Neutrophil (primary cell): ENCODE measurements around the gene TTC27.

Source experiments
- H3K27ac ChIP-seq: fragments of 200-600 bp; sonication (generic); 2 replicates; pipeline ENCODE4 v1.5.1; 2016; ENCODE audit warnings: mild to moderate bottlenecking, moderate library complexity
- H3K27me3 ChIP-seq: fragments of 200-600 bp; sonication (generic); 2 replicates; pipeline ENCODE4 v1.6.0; 2016; ENCODE audit warnings: mild to moderate bottlenecking
- H3K36me3 ChIP-seq: fragments of 200-600 bp; sonication (generic); 2 replicates; pipeline ENCODE4 v1.5.1; 2017
- H3K4me1 ChIP-seq, 2 experiments: fragments of 200-600 bp in 1 of 2; sonication (generic) in 1 of 2; 1 replicate in 1 of 2; 2 replicates in 1 of 2; pipeline versions ENCODE4 v1.5.1 to v1.6.1; 2013 to 2016; ENCODE audit warnings: low read depth in 1 of 2, low read length in 1 of 2, mild to moderate bottlenecking in 1 of 2, moderate library complexity in 1 of 2; ENCODE audit not compliant: control insufficient read depth in 1 of 2, insufficient read depth in 1 of 2
- H3K4me3 ChIP-seq, 2 experiments: fragments of 200-600 bp in 1 of 2; sonication (generic) in 1 of 2; 1 replicate in 1 of 2; 2 replicates in 1 of 2; pipeline ENCODE4 v1.5.1; 2013 to 2016; ENCODE audit warnings: low read depth in 1 of 2, low read length in 1 of 2, mild to moderate bottlenecking in 1 of 2, moderate library complexity in 1 of 2
- H3K9me3 ChIP-seq: fragments of 200-600 bp; sonication (generic); 2 replicates; pipeline ENCODE4 v1.5.1; 2016
- TF ChIP-seq, protein P1 (sequence below): fragments of 200-600 bp; sonication (generic); IDR thresholded peaks from 2 replicates; pipeline ENCODE4 v1.5.1; 2016; ENCODE audit warnings: antibody characterized with exemption

Gene TTC27

DNA sequence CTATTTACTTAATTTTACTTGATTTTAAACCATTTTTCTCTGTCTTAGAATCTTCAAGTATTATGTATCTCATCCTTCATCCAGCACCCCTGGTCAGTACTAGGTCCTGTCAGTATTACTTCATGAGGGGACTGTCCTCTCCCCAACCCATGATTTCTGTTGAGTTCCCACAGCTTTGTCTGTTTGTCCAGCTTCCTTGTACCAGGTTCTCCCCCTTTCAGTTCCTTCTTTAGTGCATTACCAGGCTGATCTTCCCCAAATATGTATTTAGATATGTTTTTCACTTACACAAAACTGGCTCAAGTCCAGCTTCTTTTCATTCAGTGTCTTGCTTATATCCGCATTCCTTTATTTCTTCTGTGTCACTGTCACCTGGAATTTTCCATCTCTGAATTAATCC lies 13.8 kb upstream of the TTC27 start:
- H3K27ac ChIP-seq: no peak overlapping the region
- no peaks in the 10 kb centered on the region for H3K27me3 ChIP-seq
- TF ChIP-seq, protein P1, sequence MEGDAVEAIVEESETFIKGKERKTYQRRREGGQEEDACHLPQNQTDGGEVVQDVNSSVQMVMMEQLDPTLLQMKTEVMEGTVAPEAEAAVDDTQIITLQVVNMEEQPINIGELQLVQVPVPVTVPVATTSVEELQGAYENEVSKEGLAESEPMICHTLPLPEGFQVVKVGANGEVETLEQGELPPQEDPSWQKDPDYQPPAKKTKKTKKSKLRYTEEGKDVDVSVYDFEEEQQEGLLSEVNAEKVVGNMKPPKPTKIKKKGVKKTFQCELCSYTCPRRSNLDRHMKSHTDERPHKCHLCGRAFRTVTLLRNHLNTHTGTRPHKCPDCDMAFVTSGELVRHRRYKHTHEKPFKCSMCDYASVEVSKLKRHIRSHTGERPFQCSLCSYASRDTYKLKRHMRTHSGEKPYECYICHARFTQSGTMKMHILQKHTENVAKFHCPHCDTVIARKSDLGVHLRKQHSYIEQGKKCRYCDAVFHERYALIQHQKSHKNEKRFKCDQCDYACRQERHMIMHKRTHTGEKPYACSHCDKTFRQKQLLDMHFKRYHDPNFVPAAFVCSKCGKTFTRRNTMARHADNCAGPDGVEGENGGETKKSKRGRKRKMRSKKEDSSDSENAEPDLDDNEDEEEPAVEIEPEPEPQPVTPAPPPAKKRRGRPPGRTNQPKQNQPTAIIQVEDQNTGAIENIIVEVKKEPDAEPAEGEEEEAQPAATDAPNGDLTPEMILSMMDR: no peak
- no peaks in the 10 kb centered on the region for H3K4me1 ChIP-seq
- H3K4me3 ChIP-seq: no peak overlapping the region
- H3K36me3 ChIP-seq: peaks cover 73% of the 10 kb centered on the region
- no peaks in the 10 kb centered on the region for H3K9me3 ChIP-seq

DNA sequence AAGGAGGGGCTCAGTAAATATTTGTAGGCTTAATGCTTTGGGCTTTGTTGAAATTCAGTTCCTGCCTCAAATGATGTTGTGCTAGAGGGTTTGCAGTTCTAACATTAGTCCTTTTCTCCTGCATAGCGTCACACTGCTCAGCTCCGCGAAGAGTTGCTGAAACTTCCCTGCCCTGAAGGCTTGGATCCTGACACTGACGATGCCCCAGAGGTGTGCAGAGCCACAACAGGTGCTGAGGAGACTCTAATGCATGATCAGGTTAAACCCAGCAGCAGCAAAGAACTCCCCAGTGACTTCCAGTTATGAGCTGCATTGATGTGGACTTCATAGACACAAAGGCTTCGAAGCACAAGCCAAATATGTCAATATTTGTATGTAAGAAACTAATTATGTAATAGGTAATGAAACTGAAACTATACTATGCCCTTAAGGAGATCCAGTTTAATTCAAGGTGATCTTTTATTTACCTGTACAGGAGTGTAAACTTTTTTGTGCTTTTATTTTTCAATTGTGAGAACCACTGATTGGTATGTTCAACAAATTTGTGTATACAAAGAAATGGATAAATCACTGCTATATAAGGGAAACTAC lies 10.2 kb upstream of the TTC27 start:
- Histone ChIP-seq H3K27me3 (no peaks in the 10 kb centered on the region), H3K4me1 (no peaks in the 10 kb centered on the region), H3K9me3 (no peaks in the 10 kb centered on the region), H3K27ac (no peak overlapping the region), H3K36me3 (peaks cover 62% of the 10 kb centered on the region), H3K4me3 (no peak overlapping the region)
- TF ChIP-seq, protein P1: no peak

DNA sequence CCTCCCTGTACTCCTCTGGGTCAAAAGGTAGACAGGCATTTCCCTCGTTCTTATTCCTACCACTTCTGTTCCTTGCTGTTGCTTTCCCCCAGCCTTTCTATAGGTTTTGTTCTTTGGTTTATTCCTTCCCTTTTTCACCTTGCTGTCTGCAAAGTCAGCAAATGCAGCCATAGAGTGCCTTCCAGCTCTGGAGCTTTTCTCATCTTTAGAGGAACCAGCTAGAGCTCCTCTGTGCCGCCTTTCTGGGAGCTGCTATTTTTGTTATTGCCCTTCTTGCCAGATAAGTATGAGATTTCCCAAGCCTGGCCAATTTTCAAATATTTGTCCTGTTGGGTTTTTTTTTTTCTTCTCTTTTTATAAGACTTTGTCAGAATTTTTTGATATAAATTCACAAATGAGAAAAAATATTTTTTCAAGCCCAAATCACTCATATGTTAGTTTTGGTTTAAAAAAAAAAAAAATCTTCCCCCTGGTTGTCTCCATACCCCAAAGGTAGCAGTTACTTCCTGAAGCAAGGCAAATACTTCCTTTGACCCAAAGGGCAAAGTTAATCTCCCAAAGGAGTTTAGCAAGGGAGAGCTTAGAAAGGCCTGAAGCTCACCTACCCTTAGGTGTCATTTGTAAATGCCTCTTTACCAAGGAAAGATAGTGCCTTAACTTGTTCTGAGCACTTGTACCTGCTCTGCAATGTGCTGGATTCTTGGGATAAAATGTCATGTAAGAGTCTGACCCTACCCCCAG lies 5.1 kb upstream of the TTC27 start:
- no peak overlapping the region for H3K27ac ChIP-seq

DNA sequence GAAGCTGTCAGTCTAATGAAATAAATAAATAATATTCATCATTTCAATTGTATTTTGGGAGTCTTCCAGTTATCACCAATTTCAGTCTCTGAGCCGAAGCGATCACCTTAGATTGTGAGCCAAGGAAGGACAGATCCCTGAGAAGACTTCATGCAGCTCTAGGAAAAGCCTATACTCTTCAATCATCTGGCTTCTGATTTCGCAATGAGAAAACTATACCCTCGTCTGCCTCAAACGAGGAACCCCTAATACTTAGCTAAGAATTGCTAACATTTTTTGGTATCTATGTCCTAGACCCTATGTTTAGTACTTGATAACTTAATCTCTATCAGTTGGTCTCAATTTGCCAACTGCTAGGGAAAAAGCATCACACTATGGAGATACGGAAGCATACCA lies 4.5 kb upstream of the TTC27 start:
- Histone ChIP-seq H3K27ac (no peak overlapping the region), H3K27me3 (no peaks in the 10 kb centered on the region), H3K4me3 (no peak overlapping the region), H3K9me3 (no peaks in the 10 kb centered on the region), H3K36me3 (peaks cover 18% of the 10 kb centered on the region), H3K4me1 (peaks cover 10 to 14% of the 10 kb centered on the region in 2 experiments)
- TF ChIP-seq, protein P1: no peak

More for the DNA sequence above, 5.1 kb upstream of the TTC27 start:
- no peaks in the 10 kb centered on the region for H3K27me3 ChIP-seq
- peaks cover 23% of the 10 kb centered on the region for H3K36me3 ChIP-seq
- H3K4me3 ChIP-seq: no peak overlapping the region
- TF ChIP-seq, protein P1: no peak
- H3K9me3 ChIP-seq: no peaks in the 10 kb centered on the region
- H3K4me1 ChIP-seq: peaks cover 6 to 8% of the 10 kb centered on the region in 2 experiments

DNA sequence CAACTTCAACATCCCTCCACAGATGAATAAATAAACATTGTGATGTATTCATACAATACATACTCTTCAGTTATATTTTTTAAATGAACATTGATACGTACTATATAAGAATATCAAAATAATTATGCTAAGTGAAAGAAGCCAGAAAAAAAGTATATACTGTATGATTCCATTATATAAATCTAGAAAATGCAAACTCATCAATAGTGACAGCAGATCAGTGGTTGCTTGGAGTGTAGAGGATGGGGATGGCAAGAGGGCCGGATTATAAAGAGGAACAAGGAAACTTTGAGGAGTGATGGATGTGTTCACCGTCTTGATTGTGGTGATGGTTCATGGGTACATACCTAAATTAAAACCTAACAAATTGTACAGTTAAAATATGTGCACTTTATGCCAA lies 3.0 kb upstream of the TTC27 start:
- Histone ChIP-seq H3K27me3 (no peaks in the 10 kb centered on the region), H3K36me3 (peaks cover 9% of the 10 kb centered on the region), H3K27ac (no peak overlapping the region), H3K4me1 (peaks cover 13 to 19% of the 10 kb centered on the region in 2 experiments), H3K9me3 (no peaks in the 10 kb centered on the region), H3K4me3 (no peak overlapping the region)
- TF ChIP-seq, protein P1: no peak
